ENCODE measurements around the gene ZBTB5.
"Not testable (repeated sequence)": the region's sequence is repeated elsewhere in the genome, so short reads cannot be mapped to it uniquely, and the experiment has no call there.

The ZBTB5 gene, protein sequence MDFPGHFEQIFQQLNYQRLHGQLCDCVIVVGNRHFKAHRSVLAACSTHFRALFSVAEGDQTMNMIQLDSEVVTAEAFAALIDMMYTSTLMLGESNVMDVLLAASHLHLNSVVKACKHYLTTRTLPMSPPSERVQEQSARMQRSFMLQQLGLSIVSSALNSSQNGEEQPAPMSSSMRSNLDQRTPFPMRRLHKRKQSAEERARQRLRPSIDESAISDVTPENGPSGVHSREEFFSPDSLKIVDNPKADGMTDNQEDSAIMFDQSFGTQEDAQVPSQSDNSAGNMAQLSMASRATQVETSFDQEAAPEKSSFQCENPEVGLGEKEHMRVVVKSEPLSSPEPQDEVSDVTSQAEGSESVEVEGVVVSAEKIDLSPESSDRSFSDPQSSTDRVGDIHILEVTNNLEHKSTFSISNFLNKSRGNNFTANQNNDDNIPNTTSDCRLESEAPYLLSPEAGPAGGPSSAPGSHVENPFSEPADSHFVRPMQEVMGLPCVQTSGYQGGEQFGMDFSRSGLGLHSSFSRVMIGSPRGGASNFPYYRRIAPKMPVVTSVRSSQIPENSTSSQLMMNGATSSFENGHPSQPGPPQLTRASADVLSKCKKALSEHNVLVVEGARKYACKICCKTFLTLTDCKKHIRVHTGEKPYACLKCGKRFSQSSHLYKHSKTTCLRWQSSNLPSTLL

GRCh38 chr9:37465249-37466036, at the start of gene ZBTB5:
Gene ZBTB5, minus strand, starts transcription at chr9:37465450. Its CDS starts 22,899 bp downstream, at chr9:37442551.
- DNase-seq (ENCODE audit: low read depth in 3 of 3, low spot score in 1 of 3) = peak; percentile 94 to 97 (median 97)

GRCh38 chr9:37514999-37515398, 49.7 kb upstream of the ZBTB5 start:
- DNase-seq (ENCODE audit: low read depth in 3 of 3, low spot score in 1 of 3) = no peak

- not testable (repeated sequence) for DNase-seq (ENCODE audit: low read depth in 3 of 3, low spot score in 1 of 3)
These were observed 49.2 kb upstream of the ZBTB5 start for GRCh38 chr9:37514415-37514814.

DNA sequence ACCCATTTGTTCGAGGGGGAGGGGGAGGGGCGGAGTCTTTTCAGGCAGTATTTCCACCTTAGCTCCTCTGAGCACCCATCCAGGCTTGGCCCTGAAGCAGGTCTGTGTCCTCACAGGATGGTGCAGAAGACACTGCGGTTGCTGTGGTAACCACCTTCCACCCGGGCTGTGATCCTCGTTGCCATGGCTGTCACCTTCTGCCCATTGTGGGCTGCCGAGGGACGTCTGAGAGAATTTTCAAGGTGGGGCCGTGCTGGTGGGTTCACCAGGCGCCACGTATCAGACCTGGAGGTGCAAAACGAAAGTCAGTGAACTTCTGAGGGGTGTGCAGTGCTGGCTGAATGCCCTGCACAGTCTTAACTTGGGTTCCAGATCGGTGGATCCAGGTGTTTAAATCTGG, 47.2 kb upstream of the ZBTB5 start:
- no peak for DNase-seq (ENCODE audit: low read depth in 3 of 3, low spot score in 1 of 3)

DNA sequence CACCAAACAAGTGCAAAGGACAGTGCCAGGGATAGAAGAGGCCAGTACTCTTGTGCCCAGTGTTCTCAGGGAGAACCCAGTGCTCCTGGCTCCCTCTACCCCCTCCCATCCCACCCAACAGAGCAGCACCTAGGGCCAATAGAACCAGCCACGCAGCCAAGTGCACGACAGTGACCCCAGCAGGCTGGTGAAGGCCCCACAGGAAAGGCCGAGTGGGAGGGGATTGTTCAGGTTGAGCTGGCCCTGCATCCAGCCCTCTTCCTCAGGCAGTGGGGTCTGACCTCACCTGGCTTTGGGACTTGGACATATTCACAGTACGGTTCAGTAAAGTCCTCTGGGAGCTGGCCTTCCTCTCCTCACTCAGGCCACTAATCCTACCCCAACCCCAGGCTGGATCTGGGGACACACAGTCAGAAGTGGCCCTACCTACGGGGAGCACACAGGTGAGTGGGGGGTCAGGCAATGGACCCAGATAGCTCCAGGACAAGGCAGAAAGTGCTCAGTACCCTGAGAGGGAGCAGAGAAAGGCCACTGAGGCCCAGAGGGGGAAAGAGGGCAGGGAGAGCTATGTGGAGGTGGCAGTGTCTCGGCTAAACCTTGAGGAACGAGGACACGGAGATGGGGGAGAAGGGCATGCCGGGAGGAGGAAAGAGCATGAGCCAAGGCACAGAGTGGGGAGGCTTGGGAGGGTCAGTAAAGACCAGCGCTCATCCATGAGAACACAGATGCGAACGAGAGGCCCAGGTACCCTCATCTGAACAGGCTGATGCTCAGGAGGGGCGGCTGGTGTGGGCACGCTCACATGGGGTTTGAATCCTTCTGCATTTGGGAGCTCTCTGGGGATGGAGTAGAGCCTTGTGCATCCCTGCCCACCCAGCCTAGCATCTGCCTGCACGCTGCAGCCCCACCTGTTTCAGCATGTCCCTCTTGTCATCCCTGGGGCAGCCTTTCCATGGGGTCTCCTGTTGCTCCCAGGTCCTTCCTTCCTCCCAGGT, 46.1 kb upstream of the ZBTB5 start:
- DNase-seq (ENCODE audit: low read depth in 3 of 3, low spot score in 1 of 3) = no peak

DNA sequence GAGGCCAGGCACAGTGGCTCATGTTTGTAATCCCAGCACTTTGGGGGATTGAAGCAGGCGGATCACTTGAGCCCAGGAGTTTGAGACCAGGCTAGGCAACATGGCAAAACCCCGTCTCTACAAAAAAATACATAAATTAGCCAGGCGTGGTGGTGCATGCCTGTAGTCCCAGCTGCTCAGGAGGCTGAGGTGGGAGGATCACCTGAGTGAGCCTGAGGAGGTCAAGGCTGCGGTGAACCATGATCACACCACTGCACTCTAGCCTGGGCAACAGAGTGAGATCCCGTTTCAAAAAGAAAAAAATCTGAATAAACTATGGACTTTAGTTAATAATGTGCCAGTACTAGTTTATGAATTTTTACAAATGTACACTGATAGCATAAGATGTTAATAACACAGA, 44.8 kb upstream of the ZBTB5 start:
- DNase-seq (ENCODE audit: low read depth in 3 of 3, low spot score in 1 of 3) = not testable (repeated sequence)

DNA sequence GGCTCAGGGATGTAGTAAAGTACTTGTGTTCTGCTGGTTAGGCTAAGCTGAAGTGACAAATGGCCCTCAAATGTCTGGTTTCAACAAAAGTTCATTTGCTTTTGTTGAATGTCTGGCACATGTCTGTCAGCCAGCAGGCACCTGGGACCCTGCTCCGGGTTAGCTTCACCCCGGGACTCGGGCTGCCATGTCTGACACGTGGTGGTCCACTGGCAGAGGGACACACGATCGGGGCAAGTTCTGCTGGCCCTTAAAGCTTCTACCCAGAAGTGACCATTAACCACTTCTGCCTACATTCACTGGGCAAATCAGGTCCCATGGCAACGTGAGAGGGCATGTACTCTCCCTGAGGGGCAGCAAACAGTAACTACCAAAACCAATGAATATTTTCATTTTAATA, 44.3 kb upstream of the ZBTB5 start:
- DNase-seq (ENCODE audit: low read depth in 3 of 3, low spot score in 1 of 3) = no peak

- DNase-seq (ENCODE audit: low read depth in 3 of 3, low spot score in 1 of 3) = no peak
These were observed 43.6 kb upstream of the ZBTB5 start for GRCh38 chr9:37508834-37509206.

DNA sequence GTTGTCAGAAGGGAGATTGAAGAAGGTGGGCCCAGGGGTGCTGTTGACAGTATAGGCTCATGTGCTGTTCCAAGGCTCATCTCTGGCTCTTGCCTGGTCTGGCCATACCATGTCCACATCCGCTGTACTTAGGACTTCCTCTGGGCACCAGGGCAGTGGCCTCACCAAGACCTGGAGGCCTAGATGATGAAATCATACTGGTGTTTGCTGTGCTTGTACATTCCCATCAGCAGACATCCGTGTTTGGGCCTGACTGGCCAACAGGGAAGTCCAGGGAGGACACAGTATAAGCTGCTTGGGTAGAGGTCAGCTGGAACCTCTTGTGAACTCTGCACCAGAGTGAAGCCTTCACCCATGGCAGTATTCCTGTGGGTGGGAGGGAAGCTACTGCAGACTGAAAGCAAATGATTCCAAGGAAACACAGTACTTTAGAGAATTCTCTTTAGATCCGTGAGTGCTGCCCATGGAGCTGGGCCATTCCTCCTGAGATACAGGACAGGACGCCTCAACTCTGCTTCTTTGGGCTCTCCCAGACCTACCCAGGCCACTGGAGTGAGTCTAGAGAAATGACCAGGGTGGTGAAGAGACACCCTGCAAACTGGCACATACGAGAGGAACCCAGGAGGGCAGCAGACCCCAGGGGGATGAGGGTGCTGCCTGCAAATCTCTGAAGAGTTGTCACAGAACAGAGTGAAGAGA, 43.0 kb upstream of the ZBTB5 start:
- DNase-seq (ENCODE audit: low read depth in 3 of 3, low spot score in 1 of 3) = no peak

- no peak for DNase-seq (ENCODE audit: low read depth in 3 of 3, low spot score in 1 of 3)
These were observed 42.4 kb upstream of the ZBTB5 start for GRCh38 chr9:37507566-37508134.

GRCh38 chr9:37504605-37505004, 39.4 kb upstream of the ZBTB5 start:
- no peak for DNase-seq (ENCODE audit: low read depth in 3 of 3, low spot score in 1 of 3)

DNA sequence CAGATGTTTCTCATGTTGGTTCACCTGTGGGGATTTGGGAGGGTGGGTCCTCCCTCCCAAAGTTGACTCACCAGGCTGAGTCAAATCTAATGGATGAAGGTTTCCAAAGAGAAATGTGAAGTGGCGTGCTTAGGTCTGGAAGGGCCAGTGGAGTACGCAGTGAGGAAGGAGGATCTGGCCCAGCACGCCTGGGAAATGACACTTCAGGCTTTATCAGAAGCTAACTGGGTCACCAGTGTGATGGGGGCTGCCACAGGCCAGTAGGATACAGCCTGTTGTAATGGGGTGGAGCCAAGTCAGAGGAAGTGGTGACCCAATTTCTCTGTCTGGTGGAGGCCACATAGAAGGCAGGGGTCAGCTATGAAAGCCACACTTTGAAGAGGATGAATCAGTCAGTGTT, 38.5 kb upstream of the ZBTB5 start:
- DNase-seq (ENCODE audit: low read depth in 3 of 3, low spot score in 1 of 3) = no peak

- no peak for DNase-seq (ENCODE audit: low read depth in 3 of 3, low spot score in 1 of 3)
These were observed 36.8 kb upstream of the ZBTB5 start for GRCh38 chr9:37501957-37502596.

- no peak for DNase-seq (ENCODE audit: low read depth in 3 of 3, low spot score in 1 of 3)
These were observed 34.0 kb upstream of the ZBTB5 start for GRCh38 chr9:37499297-37499696.

GRCh38 chr9:37498457-37498856, 33.2 kb upstream of the ZBTB5 start:
- no peak for DNase-seq (ENCODE audit: low read depth in 3 of 3, low spot score in 1 of 3)

- DNase-seq (ENCODE audit: low read depth in 3 of 3, low spot score in 1 of 3) = no peak
These were observed 32.1 kb upstream of the ZBTB5 start for GRCh38 chr9:37497320-37497719.

- no peak for DNase-seq (ENCODE audit: low read depth in 3 of 3, low spot score in 1 of 3)
These were observed 30.8 kb upstream of the ZBTB5 start for GRCh38 chr9:37496020-37496419.

- DNase-seq (ENCODE audit: low read depth in 3 of 3, low spot score in 1 of 3) = no peak
These were observed 30.3 kb upstream of the ZBTB5 start for GRCh38 chr9:37495571-37495970.

DNA sequence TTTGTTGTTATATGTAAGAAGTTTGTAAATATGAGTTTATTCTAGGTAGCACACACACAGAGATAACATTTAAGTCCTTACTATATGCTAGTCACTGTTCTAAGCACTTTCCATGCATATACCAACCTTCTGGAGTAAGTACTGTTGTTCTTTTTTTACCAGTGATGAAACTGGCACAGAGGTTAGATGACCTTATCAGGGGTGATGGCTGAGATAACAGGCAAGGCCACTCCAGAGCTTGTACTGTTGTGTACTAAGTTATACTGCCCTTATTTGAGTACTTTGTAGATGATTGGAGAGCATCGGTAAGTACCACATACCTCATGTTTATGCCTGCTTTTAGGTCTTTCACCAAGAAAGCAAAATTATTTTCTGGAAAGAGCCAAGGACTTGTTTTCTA, 26.7 kb upstream of the ZBTB5 start:
- DNase-seq (ENCODE audit: low read depth in 3 of 3, low spot score in 1 of 3) = no peak
